ENCODE results near the gene OLFML2A.
"Not testable (repeated sequence)": the region's sequence is repeated elsewhere in the genome, so short reads cannot be mapped to it uniquely, and the experiment has no call there.

The OLFML2A gene

GRCh38 chr9:124776954-124777648 lies at the start of gene OLFML2A:
OLFML2A (plus strand) TSS chr9:124777133; CDS start chr9:124777271, 138 bp downstream.
- peak; percentile 84 for DNase-seq (ENCODE audit: low read depth, low spot score)

- DNase-seq (ENCODE audit: low read depth, low spot score) = no peak
Measured at GRCh38 chr9:124730772-124731171, 46.2 kb upstream of the OLFML2A start.

GRCh38 chr9:124733964-124734740 lies 42.8 kb upstream of the OLFML2A start:
- no peak for DNase-seq (ENCODE audit: low read depth, low spot score)

DNA sequence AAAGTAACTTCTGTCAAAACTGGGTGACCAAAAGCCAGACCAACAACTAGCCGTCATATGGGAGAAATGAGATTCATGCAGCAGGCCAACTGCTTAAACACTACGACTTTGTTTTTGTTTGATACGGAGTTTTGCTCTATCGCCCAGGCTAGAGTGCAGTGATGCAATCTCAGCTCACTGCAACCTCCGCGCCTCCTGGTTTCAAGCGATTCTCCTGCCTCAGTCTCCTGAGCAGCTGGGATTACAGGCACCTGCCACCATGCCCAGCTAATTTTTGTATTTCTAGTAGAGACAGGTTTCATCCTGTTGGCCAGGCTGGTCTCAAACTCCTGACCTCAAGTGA lies 42.2 kb upstream of the OLFML2A start:
- not testable (repeated sequence) for DNase-seq (ENCODE audit: low read depth, low spot score)

- DNase-seq (ENCODE audit: low read depth, low spot score) = peak; percentile 71
Measured at GRCh38 chr9:124735121-124735520, 41.8 kb upstream of the OLFML2A start.

DNA sequence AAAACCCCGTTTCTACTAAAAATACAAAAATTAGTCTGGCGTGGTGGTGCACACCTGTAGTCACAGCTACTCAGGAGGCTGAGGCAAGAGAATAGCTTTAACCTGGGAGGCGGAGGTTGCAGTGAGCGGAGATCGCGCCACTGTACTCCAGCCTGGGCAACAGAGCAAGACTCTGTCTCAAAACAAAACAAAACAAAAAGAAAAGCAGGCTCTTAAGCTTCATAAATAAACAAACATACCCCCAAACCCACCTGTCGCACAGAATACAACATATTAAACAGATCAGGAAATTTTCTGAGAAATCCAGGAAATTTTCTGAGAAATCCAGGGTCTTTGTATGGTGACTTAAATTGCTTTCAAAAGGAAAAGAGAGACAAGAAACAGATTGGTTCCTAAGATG lies 38.9 kb upstream of the OLFML2A start:
- not testable (repeated sequence) for DNase-seq (ENCODE audit: low read depth, low spot score)

DNA sequence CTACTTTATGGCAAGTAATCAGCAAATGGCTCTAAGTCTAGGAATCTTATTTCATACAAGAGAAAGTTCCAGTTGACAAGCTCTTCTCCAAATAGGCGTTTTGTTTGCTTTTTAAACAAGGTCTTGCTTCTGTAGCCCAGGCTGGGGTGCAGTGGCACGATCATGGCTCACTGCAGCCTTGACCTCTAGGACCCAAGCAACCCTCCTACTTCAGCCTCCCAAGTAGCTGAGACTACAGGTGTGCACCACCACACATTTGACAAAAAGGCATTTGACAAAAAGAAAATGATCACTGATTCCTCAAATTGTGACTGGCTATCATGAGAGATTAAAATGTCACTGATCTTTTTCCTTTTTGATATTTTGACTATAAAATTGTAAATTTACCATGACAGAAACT lies 37.6 kb upstream of the OLFML2A start:
- DNase-seq (ENCODE audit: low read depth, low spot score) = no peak

DNA sequence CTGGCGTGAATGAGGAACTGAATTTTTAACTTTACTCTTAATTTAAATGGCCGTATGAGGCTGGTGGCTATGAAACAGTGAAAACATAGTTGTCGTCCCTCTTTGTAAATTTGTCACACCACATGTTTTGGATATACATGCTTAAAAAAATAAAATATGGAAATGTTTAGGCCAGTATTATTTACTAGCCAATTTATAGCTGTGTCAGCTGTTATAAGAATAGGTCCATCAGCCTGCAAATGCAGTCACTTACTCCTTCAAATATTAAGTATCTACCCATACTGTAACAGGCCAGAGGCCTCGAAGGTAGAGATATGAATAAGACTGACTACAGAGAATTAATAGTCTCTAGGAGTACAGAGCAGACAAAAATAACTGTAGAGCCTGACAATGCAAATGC lies 35.8 kb upstream of the OLFML2A start:
- no peak for DNase-seq (ENCODE audit: low read depth, low spot score)

GRCh38 chr9:124741662-124742061 lies 35.3 kb upstream of the OLFML2A start:
- no peak for DNase-seq (ENCODE audit: low read depth, low spot score)

GRCh38 chr9:124742940-124743339 lies 34.0 kb upstream of the OLFML2A start:
- DNase-seq (ENCODE audit: low read depth, low spot score) = no peak

- peak; percentile 45 for DNase-seq (ENCODE audit: low read depth, low spot score)
Measured at GRCh38 chr9:124743686-124744348, 33.1 kb upstream of the OLFML2A start.

GRCh38 chr9:124747065-124747464 lies 29.9 kb upstream of the OLFML2A start:
- DNase-seq (ENCODE audit: low read depth, low spot score) = no peak

GRCh38 chr9:124749284-124749683 lies 27.6 kb upstream of the OLFML2A start:
- no peak for DNase-seq (ENCODE audit: low read depth, low spot score)

- DNase-seq (ENCODE audit: low read depth, low spot score) = no peak
Measured at GRCh38 chr9:124749781-124750180, 27.2 kb upstream of the OLFML2A start.

GRCh38 chr9:124752967-124753366 lies 24.0 kb upstream of the OLFML2A start:
- peak; percentile 77 for DNase-seq (ENCODE audit: low read depth, low spot score)

- peak; percentile 36 for DNase-seq (ENCODE audit: low read depth, low spot score)
Measured at GRCh38 chr9:124754289-124754688, 22.6 kb upstream of the OLFML2A start.

GRCh38 chr9:124755061-124755460 lies 21.9 kb upstream of the OLFML2A start:
- no peak for DNase-seq (ENCODE audit: low read depth, low spot score)

DNA sequence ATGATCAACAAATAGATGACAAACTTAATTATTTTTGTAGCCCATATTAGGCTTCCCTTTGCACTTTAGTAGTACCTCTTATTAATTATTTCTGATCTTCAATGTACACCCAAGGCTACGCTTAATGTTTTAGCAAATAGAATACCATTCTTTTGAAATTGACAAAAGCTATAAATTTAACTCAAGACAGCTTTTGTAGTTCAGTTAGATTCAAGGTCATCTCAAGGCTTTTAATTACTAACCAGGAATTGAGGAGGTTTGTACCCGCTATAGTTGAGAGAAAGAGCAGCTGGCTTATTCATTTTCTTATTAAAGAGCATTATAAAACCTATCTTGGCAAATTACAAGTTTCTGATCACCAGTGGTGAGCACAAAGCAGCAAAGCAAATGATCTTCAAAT lies 20.9 kb upstream of the OLFML2A start:
- DNase-seq (ENCODE audit: low read depth, low spot score) = no peak

GRCh38 chr9:124757616-124758015 lies 19.3 kb upstream of the OLFML2A start:
- no peak for DNase-seq (ENCODE audit: low read depth, low spot score)

DNA sequence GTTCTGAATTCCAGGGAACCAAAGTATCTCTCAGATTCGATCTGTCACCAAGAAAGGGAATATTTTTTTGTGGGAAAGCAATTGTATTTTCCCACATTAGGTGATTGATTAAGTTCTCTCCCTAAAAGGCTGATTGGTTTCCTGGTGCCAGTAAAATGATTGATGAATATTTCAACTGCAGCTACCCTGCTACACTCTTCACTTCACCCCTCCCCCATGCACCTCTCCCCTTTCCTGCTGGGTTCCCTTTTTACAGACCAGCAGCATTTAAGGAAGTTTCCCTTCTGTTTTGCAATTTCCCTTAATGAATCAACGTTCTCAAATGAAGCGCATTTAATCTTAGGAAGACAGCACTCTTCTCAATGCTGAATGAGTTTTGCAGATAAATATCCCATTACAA lies 18.9 kb upstream of the OLFML2A start:
- no peak for DNase-seq (ENCODE audit: low read depth, low spot score)

- no peak for DNase-seq (ENCODE audit: low read depth, low spot score)
Measured at GRCh38 chr9:124758691-124759090, 18.2 kb upstream of the OLFML2A start.

DNA sequence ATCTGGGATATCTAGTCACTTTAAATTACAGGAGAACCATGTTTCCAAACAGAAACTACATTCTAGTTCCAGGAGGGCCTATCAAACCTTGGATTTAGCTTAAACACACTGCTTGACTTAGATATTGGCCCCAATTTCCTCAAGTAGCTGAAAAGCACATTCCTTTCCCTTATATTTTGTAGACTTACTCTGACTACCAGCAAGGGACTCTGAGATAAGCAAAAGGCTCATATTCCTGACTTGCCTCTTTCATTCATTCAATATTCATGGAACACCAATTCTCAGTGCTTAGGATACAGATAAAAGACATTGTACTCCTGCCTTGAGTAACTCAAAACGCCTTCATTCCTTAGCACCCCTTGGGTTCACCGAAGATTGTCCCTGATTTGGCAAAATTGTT lies 17.6 kb upstream of the OLFML2A start:
- no peak for DNase-seq (ENCODE audit: low read depth, low spot score)

DNA sequence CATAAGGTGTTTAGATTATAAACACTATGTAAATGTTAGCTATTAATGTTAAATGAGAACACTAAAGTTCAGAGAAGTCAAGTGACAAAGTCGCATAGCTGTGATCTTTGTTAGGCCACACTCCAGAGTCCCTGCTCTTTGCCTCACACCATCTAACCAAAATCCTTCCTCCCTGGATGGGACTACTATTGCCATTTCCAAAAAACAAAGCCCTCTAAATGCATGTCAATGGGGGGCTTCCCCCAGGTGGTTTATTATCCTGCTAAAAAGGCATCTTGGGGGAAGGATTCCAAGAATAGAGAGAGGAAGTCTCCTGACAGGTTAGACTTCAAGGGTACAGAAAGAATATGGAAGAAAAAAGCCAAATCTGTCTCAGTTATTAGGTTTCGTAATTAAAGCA lies 16.2 kb upstream of the OLFML2A start:
- DNase-seq (ENCODE audit: low read depth, low spot score) = no peak
